ENCODE data around the gene MAP3K2.

The MAP3K2 gene

GRCh38 chr2:127370010-127370409 lies 17.8 kb downstream of the MAP3K2 start:
- H3K27me3 ChIP-seq (ENCODE audit: control insufficient read depth, insufficient read depth, low read length) = no peaks in the 10 kb centered on the region
- H3K27ac ChIP-seq = no peak overlapping the region
- TF ChIP-seq, protein P1, sequence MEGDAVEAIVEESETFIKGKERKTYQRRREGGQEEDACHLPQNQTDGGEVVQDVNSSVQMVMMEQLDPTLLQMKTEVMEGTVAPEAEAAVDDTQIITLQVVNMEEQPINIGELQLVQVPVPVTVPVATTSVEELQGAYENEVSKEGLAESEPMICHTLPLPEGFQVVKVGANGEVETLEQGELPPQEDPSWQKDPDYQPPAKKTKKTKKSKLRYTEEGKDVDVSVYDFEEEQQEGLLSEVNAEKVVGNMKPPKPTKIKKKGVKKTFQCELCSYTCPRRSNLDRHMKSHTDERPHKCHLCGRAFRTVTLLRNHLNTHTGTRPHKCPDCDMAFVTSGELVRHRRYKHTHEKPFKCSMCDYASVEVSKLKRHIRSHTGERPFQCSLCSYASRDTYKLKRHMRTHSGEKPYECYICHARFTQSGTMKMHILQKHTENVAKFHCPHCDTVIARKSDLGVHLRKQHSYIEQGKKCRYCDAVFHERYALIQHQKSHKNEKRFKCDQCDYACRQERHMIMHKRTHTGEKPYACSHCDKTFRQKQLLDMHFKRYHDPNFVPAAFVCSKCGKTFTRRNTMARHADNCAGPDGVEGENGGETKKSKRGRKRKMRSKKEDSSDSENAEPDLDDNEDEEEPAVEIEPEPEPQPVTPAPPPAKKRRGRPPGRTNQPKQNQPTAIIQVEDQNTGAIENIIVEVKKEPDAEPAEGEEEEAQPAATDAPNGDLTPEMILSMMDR (IDR thresholded peaks at IDR 0.05) = no peak
- no peaks in the 10 kb centered on the region for H3K36me3 ChIP-seq (ENCODE audit: control insufficient read depth, insufficient read depth, low read length)
- no peak overlapping the region for H3K4me3 ChIP-seq (ENCODE audit: low read depth, low read length)
- H2AFZ ChIP-seq = no peak overlapping the region
- H3K9me3 ChIP-seq (ENCODE audit: control insufficient read depth, low read length) = no peaks in the 10 kb centered on the region
- peaks cover 2% of the 10 kb centered on the region for H3K4me1 ChIP-seq
- no peak overlapping the region for H3K9ac ChIP-seq
- no peak overlapping the region for H3K4me2 ChIP-seq (ENCODE audit: low read length)
- H3K79me2 ChIP-seq = peaks cover 68% of the 10 kb centered on the region

DNA sequence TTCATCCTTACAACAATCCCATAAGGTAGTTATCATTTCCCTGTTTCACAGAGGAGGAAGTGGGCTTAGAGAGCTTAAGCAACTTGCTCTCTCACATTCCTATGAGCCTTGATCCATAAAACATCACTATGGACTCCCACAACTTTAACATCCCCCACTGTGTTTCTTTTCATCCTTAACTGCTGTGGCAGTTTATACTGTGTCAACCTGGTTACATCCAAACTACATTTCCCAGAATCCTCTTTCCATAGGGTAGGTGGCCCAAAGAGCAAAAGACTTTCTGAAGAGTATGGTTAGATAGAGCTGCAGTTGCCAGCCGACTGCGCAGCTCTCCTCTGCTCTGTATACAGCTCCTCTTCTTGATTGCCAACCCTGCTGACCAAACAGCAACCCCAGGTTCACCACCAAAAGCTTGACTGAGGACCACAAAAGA lies 22.5 kb downstream of the MAP3K2 start:
- peaks cover 40% of the 10 kb centered on the region for H3K79me2 ChIP-seq
- no peaks in the 10 kb centered on the region for H3K36me3 ChIP-seq (ENCODE audit: control insufficient read depth, insufficient read depth, low read length)
- TF ChIP-seq, protein P1 (IDR thresholded peaks at IDR 0.05) = no peak
- no peak overlapping the region for H3K9ac ChIP-seq
- H3K27ac ChIP-seq = no peak overlapping the region
- H3K4me3 ChIP-seq (ENCODE audit: low read depth, low read length) = no peak overlapping the region
- no peak overlapping the region for H3K4me2 ChIP-seq (ENCODE audit: low read length)
- no peak overlapping the region for H2AFZ ChIP-seq
- H3K27me3 ChIP-seq (ENCODE audit: control insufficient read depth, insufficient read depth, low read length) = no peaks in the 10 kb centered on the region
- peaks cover 2% of the 10 kb centered on the region for H3K4me1 ChIP-seq
- H3K9me3 ChIP-seq (ENCODE audit: control insufficient read depth, low read length) = no peaks in the 10 kb centered on the region

- no peak overlapping the region for H3K4me2 ChIP-seq (ENCODE audit: low read length)
- H3K4me3 ChIP-seq (ENCODE audit: low read depth, low read length) = no peak overlapping the region
- no peak overlapping the region for H3K9ac ChIP-seq
- no peaks in the 10 kb centered on the region for H3K27me3 ChIP-seq (ENCODE audit: control insufficient read depth, insufficient read depth, low read length)
- no peak overlapping the region for H2AFZ ChIP-seq
- H3K79me2 ChIP-seq = peaks cover 38% of the 10 kb centered on the region
- no peaks in the 10 kb centered on the region for H3K36me3 ChIP-seq (ENCODE audit: control insufficient read depth, insufficient read depth, low read length)
- no peak overlapping the region for H3K27ac ChIP-seq
- no peaks in the 10 kb centered on the region for H3K9me3 ChIP-seq (ENCODE audit: control insufficient read depth, low read length)
- H3K4me1 ChIP-seq = peaks cover 2% of the 10 kb centered on the region
- TF ChIP-seq, protein P1 (IDR thresholded peaks at IDR 0.05) = no peak
These were observed 24.8 kb downstream of the MAP3K2 start for GRCh38 chr2:127362971-127363370.

DNA sequence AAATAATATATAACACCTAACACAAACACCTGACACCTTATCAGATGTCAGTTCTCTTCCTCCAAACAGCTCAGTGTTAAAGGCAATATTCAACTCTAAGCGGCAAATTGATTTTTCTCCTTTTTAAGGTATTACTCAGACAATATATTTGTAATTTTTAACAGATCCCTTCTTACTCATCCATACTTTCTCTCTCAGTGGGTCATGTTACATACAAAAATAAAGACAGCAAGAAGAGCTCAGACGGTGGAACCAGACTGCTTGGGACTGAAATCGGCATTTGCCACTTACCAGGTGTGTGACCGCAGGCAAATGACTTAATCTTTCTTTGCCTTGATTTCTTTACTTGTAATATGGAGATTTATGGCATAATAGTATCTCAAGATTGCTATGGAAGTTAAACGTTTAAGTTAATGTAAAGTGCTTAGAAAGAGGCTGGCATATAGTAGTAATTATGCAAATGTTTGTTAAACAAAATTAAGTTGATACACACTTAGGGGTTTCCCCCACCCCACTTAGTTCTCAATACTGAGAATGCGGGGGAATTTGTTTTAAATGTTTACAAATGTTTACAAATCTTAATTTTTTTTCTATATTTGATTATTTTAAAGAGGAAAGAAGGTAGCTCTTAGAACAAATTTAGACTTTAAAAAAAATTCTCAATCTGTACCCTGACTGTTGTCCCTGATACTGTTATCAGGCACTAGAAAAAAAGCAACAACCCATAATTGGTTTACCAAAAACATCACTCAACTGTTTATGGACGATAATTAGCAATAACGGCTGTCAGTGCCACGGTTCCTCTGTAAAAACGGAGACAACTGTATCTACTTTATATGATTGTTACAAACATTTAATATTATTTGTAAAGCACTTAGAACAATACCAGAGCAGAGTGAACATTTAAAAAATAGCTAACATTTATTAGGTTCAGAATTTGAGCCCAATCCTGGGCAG lies 25.6 kb downstream of the MAP3K2 start:
- Histone ChIP-seq H3K79me2 (peaks cover 37% of the 10 kb centered on the region), H3K4me2 (ENCODE audit: low read length) (no peak overlapping the region), H3K36me3 (ENCODE audit: control insufficient read depth, insufficient read depth, low read length) (no peaks in the 10 kb centered on the region), H3K27me3 (ENCODE audit: control insufficient read depth, insufficient read depth, low read length) (no peaks in the 10 kb centered on the region), H2AFZ (no peak overlapping the region), H3K9me3 (ENCODE audit: control insufficient read depth, low read length) (no peaks in the 10 kb centered on the region), H3K4me3 (ENCODE audit: low read depth, low read length) (no peak overlapping the region), H3K27ac (no peak overlapping the region), H3K9ac (no peak overlapping the region), H3K4me1 (peaks cover 2% of the 10 kb centered on the region)
- TF ChIP-seq, protein P1 (IDR thresholded peaks at IDR 0.05) = no peak

All from parathyroid adenoma (tissue), 2 donors.